Gastrocnemius medialis (tissue), 4 donors: ENCODE measurements around the gene MEPCE. TPM values are rescaled to one million over a fixed set of nuclear protein-coding genes. Genes with fewer than 3 reads are reported as not detected.

ENCODE experiments used
- ATAC-seq, 2 donors: fragments of 150-250 bp; one replicate each; pipeline ENCODE4 v1.9.1; 2016
- DNase-seq, 2 donors: peaks; one replicate each; pipeline ENCODE4 v3.0.0-alpha.2; 2019
- H3K27ac ChIP-seq, 4 donors: fragments of 200-600 bp; sonication (generic); 1 replicate in 1 of 4; 2 replicates in 3 of 4; pipeline ENCODE4 v1.5.1; 2016 to 2018; ENCODE audit warnings: mild to moderate bottlenecking in 2 of 4, moderate library complexity in 1 of 4
- H3K27me3 ChIP-seq, 3 donors: fragments of 200-600 bp; sonication (generic) in 2 of 3; 1 replicate in 1 of 3; 2 replicates in 2 of 3; pipeline versions ENCODE4 v1.5.1 to v1.6.0; 2016 to 2019; ENCODE audit warnings: mild to moderate bottlenecking in 1 of 3, moderate library complexity in 1 of 3
- H3K36me3 ChIP-seq, 2 donors: fragments of 200-600 bp; sonication (generic) in 1 of 2; one replicate each; pipeline ENCODE4 v1.5.1; 2017 to 2018
- H3K4me1 ChIP-seq, 2 donors: fragments of 200-600 bp; sonication (generic) in 1 of 2; one replicate each; pipeline ENCODE4 v1.5.1; 2016 to 2017; ENCODE audit warnings: mild to moderate bottlenecking in 2 of 2
- H3K4me3 ChIP-seq, 4 donors: fragments of 200-600 bp; sonication (generic) in 3 of 4; 1 replicate in 1 of 4; 2 replicates in 3 of 4; pipeline ENCODE4 v1.5.1; 2016 to 2019; ENCODE audit warnings: mild to moderate bottlenecking in 2 of 4
- H3K9me3 ChIP-seq, 3 donors: fragments of 200-600 bp; sonication (generic) in 2 of 3; 1 replicate in 1 of 3; 2 replicates in 2 of 3; pipeline ENCODE4 v1.5.1; 2016 to 2019
- POLR2A ChIP-seq, 2 donors: fragments of 450-650 bp; IDR thresholded peaks; one replicate each; pipeline ENCODE4 v1.6.1; 2017; ENCODE audit warnings: antibody characterized with exemption in 2 of 2, mild to moderate bottlenecking in 2 of 2, moderate library complexity in 2 of 2
- in situ Hi-C, 4 donors: fragments of 200-750 bp; cut with MboI; loops; one replicate each; pipeline versions ENCODE4 v1.15.0 to v1.8.0; 2017; ENCODE audit warnings: low sequenced_read_pairs in 4 of 4
- intact Hi-C: fragments of 100-400 bp; cut with DNase I; formaldehyde crosslinking; loops from one replicate; pipeline ENCODE4 v1.15.1; 2023; ENCODE audit warnings: low total_unique reads
- total RNA-seq, 4 donors: library from RNA; depleted of rRNA; stranded (reverse); fragments of >200 nt; gene quantifications; one replicate each; pipeline versions ENCODE4 v1.1.0 to v1.2.3, GENCODE V29; 2016
- TF ChIP-seq, protein P1 (sequence below), 5 experiments: fragments of 450-650 bp in 3 of 5; fragments of 200-600 bp in 2 of 5; sonication (generic) in 2 of 5; IDR thresholded peaks in 4 of 5; conservative IDR thresholded peaks in 1 of 5; 1 replicate in 4 of 5; 2 replicates in 1 of 5; pipeline ENCODE4 v1.5.1; 2016 to 2019; ENCODE audit warnings: antibody characterized with exemption in 5 of 5, mild to moderate bottlenecking in 3 of 5, moderate library complexity in 3 of 5

The MEPCE gene
- total RNA-seq, 4 donors from 2014 or later: 23.5 to 39.9 (median 28.6) TPM

DNA sequence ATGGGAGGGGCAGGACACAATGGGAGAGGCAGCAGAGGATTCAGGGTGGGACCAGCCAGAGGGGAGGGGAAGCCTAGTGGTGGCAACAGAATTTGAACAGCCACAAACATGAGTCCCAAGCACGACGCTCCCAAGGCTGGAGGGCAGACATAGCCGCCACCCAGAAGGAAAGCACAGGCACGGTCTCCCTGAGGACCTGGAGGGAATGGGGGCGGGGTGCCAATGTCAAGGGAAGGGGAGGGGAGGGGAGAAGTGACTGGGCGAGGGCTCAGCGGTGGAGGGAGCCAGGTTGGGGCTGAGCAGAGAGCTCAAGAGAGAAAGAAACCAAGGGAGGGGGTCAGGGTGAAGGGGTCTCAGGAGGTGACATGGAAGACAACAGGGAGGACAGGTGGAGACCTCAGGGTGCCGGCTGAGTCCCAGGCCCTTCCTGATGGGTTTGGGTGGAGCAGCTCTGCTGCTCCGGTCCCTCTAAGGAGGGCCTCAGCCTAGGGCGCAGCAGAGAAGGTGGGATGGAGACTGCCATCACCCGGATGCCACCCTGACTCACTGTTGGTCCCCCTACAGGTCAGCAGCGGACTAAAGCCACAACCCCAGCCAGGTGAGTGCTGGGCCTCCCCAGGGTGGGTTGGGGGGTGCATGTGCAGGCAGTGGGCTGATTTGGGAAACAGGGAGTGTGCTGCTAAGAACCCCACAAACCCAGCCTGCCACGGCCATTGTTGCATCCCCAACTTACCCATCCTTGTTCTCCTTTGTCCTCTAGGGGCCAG, 32.1 kb upstream of the MEPCE start:
- H3K27ac ChIP-seq: no peak overlapping the region

DNA sequence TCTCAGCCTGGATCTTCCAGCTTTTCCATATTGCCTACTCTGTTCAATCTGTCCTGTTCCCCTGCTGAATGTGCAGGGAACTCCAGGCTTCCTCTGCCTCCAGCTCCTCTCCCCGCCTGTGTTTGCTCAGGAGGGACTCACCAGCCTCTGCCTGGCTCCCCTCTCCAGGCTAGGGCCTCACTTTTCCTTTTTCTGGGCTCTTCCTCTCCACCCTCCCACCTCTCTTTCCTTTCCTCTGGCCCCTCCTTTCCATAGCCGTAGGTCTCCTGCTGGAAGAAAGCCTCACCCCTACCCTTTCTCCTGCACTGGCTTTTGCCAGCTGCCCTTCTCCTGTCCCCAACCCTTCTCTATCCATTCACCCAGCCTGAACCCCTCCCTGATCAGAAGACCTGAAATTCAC, 31.4 kb upstream of the MEPCE start:
- H3K4me1 ChIP-seq: no peaks in the 10 kb centered on the region
- ATAC-seq: no peak
- H3K9me3 ChIP-seq: no peaks in the 10 kb centered on the region
- in situ Hi-C loops: no loop called here
- no peak overlapping the region for H3K27ac ChIP-seq
- no peak for DNase-seq
- no peaks in the 10 kb centered on the region for H3K27me3 ChIP-seq
- TF ChIP-seq POLR2A (IDR thresholded peaks at IDR 0.05): no peak
- TF ChIP-seq, protein P1, sequence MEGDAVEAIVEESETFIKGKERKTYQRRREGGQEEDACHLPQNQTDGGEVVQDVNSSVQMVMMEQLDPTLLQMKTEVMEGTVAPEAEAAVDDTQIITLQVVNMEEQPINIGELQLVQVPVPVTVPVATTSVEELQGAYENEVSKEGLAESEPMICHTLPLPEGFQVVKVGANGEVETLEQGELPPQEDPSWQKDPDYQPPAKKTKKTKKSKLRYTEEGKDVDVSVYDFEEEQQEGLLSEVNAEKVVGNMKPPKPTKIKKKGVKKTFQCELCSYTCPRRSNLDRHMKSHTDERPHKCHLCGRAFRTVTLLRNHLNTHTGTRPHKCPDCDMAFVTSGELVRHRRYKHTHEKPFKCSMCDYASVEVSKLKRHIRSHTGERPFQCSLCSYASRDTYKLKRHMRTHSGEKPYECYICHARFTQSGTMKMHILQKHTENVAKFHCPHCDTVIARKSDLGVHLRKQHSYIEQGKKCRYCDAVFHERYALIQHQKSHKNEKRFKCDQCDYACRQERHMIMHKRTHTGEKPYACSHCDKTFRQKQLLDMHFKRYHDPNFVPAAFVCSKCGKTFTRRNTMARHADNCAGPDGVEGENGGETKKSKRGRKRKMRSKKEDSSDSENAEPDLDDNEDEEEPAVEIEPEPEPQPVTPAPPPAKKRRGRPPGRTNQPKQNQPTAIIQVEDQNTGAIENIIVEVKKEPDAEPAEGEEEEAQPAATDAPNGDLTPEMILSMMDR (IDR thresholded peaks at IDR 0.05 in 4 of 5, conservative IDR thresholded peaks at IDR 0.05 in 1 of 5): no peak
- no peak overlapping the region for H3K4me3 ChIP-seq
- intact Hi-C loops: no loop called here
- H3K36me3 ChIP-seq: no peaks in the 10 kb centered on the region

More for the DNA sequence above, 32.1 kb upstream of the MEPCE start:
- in situ Hi-C loops (no loop called here), intact Hi-C loops (no loop called here)
- TF ChIP-seq POLR2A (IDR thresholded peaks at IDR 0.05): no peak
- TF ChIP-seq, protein P1 (IDR thresholded peaks at IDR 0.05 in 4 of 5, conservative IDR thresholded peaks at IDR 0.05 in 1 of 5): no peak
- Histone ChIP-seq H3K9me3 (no peaks in the 10 kb centered on the region), H3K4me3 (no peak overlapping the region), H3K36me3 (no peaks in the 10 kb centered on the region), H3K4me1 (no peaks in the 10 kb centered on the region), H3K27me3 (no peaks in the 10 kb centered on the region)
- DNase-seq (no peak), ATAC-seq (no peak)

DNA sequence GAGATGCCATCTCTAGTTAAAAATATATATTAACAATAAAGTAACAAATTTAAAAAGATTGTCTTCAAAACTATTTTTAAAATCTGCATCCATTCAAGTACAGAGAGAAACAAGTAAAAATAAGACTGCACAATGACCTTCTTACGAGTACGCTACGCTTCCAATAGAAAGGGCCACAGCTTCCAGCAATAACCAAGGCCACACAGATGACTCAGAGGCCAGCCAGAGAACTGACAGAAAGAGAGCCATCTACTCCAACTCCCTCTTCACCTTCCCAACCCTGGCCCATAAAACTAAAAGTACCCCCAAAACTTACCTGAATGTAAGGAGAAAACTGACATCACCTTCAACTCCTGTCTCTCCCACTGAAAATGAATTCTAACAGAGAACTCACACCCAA, 29.6 kb upstream of the MEPCE start:
- Histone ChIP-seq H3K4me3 (no peak overlapping the region), H3K27ac (no peak overlapping the region), H3K4me1 (no peaks in the 10 kb centered on the region), H3K27me3 (no peaks in the 10 kb centered on the region), H3K9me3 (no peaks in the 10 kb centered on the region), H3K36me3 (no peaks in the 10 kb centered on the region)
- TF ChIP-seq POLR2A (IDR thresholded peaks at IDR 0.05): no peak
- TF ChIP-seq, protein P1 (IDR thresholded peaks at IDR 0.05 in 4 of 5, conservative IDR thresholded peaks at IDR 0.05 in 1 of 5): no peak
- in situ Hi-C loops: no loop called here
- DNase-seq (no peak), ATAC-seq (no peak)
- intact Hi-C loops: no loop called here

DNA sequence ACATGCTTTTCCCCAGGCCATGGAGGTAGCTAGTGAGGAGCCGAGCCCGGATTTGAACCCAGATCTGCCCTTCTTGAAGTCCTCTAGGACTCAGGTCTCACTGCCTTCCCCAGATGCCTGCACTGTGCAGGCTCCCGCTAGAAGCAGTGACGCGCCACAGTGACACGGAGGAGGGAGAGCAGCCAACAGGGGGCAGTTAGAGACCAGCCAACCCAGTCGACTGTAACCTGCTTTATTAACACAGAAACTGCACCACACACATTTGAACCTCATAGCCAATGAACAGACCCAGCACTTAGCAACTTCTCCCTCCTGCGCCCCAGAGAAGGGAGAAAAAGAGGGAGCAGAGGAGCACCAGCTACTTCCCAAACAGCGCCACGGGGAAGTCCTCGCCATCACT, 29.0 kb upstream of the MEPCE start:
- Histone ChIP-seq H3K27me3 (no peaks in the 10 kb centered on the region), H3K4me1 (no peaks in the 10 kb centered on the region), H3K27ac (no peak overlapping the region), H3K9me3 (no peaks in the 10 kb centered on the region), H3K4me3 (no peak overlapping the region), H3K36me3 (no peaks in the 10 kb centered on the region)
- intact Hi-C loops (no loop called here), in situ Hi-C loops (no loop called here)
- TF ChIP-seq POLR2A (IDR thresholded peaks at IDR 0.05): no peak
- TF ChIP-seq, protein P1 (IDR thresholded peaks at IDR 0.05 in 4 of 5, conservative IDR thresholded peaks at IDR 0.05 in 1 of 5): no peak
- ATAC-seq: no peak
- no peak for DNase-seq

DNA sequence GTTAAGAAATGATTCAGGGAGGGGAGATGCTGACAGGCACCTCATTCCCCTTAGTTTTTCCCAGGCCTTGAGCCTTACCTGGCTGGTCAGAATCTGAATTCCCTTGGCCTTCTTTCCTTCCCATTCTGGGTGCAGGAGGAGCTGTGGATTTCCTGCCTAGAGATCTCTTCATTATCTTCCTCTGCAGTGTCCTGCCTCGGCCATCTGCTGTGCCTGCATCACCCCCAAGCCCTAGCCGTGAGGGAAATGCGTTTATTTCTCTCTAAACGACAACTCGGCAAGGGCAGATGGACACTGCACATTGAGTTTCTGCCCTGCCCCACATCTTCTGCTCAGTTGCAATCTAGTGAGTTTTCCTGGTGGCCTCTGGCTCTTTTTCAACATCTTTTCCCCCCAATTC, 27.8 kb upstream of the MEPCE start:
- Histone ChIP-seq H3K27me3 (no peaks in the 10 kb centered on the region), H3K4me1 (no peaks in the 10 kb centered on the region), H3K4me3 (no peak overlapping the region), H3K36me3 (no peaks in the 10 kb centered on the region), H3K27ac (no peak overlapping the region), H3K9me3 (no peaks in the 10 kb centered on the region)
- TF ChIP-seq, protein P1 (IDR thresholded peaks at IDR 0.05 in 4 of 5, conservative IDR thresholded peaks at IDR 0.05 in 1 of 5): no peak
- TF ChIP-seq POLR2A (IDR thresholded peaks at IDR 0.05): no peak
- DNase-seq (no peak), ATAC-seq (no peak)
- intact Hi-C loops (no loop called here), in situ Hi-C loops (no loop called here)
